Activated CD4-positive, alpha-beta memory T cell treated with anti-CD3 and anti-CD28 coated beads, Interleukin-2, amount 10 ng/mL, durations not matched to agents 7 days and 5 days (primary cell): Measurements from ENCODE around the gene SART3. TPM values are rescaled to one million over a fixed set of nuclear protein-coding genes. Genes with fewer than 3 reads are reported as not detected.

Source experiments
- CTCF ChIA-PET: fragments of 350-600 bp; sonication (Branson Sonifier 250); formaldehyde crosslinking; loops from one replicate; lab custom pipeline; 2021; ENCODE audit warnings: antibody characterized with exemption, inconsistent platforms; lab: Charles Lee
- POLR2A ChIA-PET: fragments of 350-600 bp; sonication (Branson Sonifier 250); formaldehyde crosslinking; loops from one replicate; lab custom pipeline; 2021; ENCODE audit warnings: antibody characterized with exemption; lab: Charles Lee
- DNase-seq: peaks from one replicate; pipeline ENCODE4 v3.0.0-alpha.2; 2020
- H3K27ac Mint-ChIP-seq: one replicate; pipeline ENCODE4 v1.8.0; 2021; ENCODE audit warnings: mild to moderate bottlenecking, mixed read lengths
- H3K27me3 Mint-ChIP-seq: one replicate; pipeline ENCODE4 v1.8.0; 2021; ENCODE audit warnings: mixed read lengths
- H3K36me3 Mint-ChIP-seq: one replicate; pipeline ENCODE4 v1.8.0; 2021; ENCODE audit warnings: low read depth, mixed read lengths
- H3K4me1 Mint-ChIP-seq: one replicate; pipeline ENCODE4 v1.8.0; 2021; ENCODE audit warnings: mixed read lengths
- H3K4me3 Mint-ChIP-seq: one replicate; pipeline ENCODE4 v1.8.0; 2021; ENCODE audit warnings: mild to moderate bottlenecking, mixed read lengths
- H3K9me3 Mint-ChIP-seq: one replicate; pipeline ENCODE4 v1.8.0; 2021; ENCODE audit warnings: mixed read lengths
- total RNA-seq, 2 experiments: library from RNA; stranded (reverse); gene quantifications; one replicate each; pipeline ENCODE4 v1.2.3, GENCODE V29; 2021

The SART3 gene
- total RNA-seq, 2 experiments from 2014 or later = 68.9 to 70.3 TPM

DNA sequence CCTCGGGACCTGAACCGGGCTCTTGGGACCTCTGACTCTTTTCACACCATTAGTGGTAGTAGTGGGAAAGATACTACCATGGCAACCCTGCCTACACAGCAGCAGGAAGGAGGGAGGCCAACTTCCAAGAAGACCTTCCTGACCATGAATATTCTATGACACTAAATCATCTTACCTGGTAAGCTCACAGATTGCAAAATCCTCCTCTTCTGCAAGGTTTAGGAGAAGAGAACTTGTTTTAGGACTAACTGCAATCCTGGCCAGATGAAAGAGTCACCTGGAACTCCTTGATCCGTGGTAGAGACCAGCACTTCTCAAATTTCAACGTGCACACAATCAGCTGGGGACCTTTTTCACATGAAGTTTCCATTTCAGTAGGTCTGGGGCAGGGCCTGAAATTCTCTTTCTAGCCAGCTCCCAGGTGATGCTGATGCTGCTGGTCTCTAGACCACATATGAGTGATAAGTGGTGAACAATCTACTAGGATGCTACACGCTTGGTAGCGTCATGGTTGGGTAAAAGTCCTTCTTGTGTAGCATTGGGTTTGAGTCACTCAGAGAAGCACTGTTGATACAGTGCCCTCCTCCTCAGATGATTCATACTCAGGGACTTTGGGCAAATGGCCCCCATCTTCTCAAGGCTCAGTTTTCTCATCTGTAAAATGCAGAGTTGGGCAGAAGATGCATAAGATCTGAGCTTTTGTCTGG lies 81.5 kb downstream of the SART3 start:
- Mint-ChIP-seq H3K27me3 (peaks cover 1% of the 10 kb centered on the region), H3K36me3 (no peaks in the 10 kb centered on the region), H3K27ac (no peak overlapping the region), H3K4me3 (no peak overlapping the region), H3K4me1 (no peaks in the 10 kb centered on the region), H3K9me3 (no peaks in the 10 kb centered on the region)
- DNase-seq = no peak
- ChIA-PET CTCF (no interaction called here), POLR2A (no interaction called here)

DNA sequence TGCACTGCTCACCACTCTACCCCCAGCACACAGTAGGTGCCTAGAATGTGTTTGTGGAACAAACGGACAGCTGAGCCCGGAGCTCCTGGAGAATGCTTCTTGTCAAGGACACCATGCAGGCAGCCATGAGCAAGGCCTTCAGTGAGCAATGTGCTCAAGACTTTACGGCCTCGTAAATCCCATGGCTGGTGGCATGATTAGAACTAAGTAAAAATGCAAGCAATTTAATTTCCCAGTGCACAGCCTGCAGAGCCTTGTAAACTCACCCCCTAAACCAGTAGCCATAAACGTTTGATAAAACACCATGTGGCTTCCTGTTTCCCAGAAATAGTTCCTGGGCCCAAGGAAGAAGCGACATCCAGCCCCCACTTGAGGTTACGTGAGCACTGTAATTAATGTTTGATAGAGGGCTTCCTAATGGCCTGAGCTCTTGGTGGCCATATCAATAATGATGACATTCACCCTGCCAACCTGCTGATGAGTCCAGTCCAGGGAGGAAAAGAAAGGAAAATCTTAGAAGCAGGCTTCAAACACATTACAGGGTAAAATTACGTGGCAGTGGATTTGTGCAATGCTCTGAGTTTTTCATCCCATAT lies 82.3 kb downstream of the SART3 start:
- no peaks in the 10 kb centered on the region for H3K36me3 Mint-ChIP-seq
- no peaks in the 10 kb centered on the region for H3K4me1 Mint-ChIP-seq
- no peak overlapping the region for H3K4me3 Mint-ChIP-seq
- H3K27ac Mint-ChIP-seq = no peak overlapping the region
- ChIA-PET CTCF (no interaction called here), POLR2A (no interaction called here)
- no peaks in the 10 kb centered on the region for H3K9me3 Mint-ChIP-seq
- no peak for DNase-seq
- peaks cover 1% of the 10 kb centered on the region for H3K27me3 Mint-ChIP-seq

DNA sequence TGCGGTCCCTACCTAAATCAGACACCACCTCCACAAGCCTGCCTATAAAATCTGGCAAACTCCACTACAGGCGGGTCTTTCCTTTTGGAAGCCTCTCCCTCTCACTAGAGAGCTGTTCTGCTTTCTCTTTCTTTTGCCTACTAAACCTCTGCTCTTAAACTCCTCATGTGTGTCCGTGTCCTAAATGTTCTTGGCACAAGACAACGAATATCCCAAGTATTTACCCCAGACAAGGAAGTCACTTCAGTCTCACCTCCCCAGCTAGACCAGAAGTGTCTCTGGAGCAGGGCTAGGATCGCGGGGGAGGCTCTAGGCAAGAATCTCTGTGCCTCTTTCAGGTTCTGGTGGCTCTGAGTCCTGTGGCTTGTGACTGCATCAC lies 83.1 kb downstream of the SART3 start:
- POLR2A ChIA-PET = no interaction called here
- CTCF ChIA-PET = no interaction called here
- peaks cover 1% of the 10 kb centered on the region for H3K27me3 Mint-ChIP-seq
- H3K27ac Mint-ChIP-seq = no peak overlapping the region
- no peaks in the 10 kb centered on the region for H3K36me3 Mint-ChIP-seq
- no peaks in the 10 kb centered on the region for H3K9me3 Mint-ChIP-seq
- DNase-seq = no peak
- H3K4me1 Mint-ChIP-seq = no peaks in the 10 kb centered on the region
- H3K4me3 Mint-ChIP-seq = no peak overlapping the region

DNA sequence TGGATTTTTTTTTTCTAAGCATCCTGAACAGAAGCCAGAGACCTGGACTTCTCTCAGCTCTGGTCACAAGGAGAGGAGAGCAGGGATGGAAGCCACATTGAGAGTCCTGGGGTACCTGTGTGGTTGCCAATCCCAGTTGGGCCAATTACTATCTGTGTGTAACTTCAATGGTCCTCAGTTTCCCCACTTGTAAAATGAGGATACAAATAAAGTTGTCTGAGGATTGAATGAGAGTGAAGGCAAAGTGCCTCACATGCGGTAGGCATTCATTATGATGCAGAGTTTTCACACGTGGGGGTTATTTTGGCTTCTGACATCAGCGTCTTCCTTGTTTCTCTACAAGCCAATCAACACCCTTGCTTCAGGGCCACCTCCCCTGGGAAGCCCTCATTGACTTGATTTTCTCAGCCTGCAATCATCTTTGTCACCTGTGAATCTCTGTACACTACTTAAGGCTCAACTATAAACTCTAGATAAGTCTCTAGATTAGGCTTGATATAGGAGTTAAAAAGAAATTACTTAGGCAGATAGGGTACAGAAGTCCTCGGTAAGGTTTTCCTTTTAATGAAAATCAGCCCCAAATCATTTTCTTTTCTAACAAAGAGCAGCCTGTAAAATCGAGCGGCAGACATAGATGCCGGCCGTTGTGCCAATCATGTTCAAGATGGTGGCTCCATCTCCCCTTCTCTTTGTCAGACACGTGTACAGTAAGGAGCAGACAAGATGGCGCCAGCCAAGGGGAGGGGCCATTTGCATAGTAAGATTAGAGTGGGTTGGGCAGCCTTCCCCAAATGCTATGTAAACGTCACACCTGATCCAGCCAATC lies 83.7 kb downstream of the SART3 start:
- H3K4me1 Mint-ChIP-seq = no peaks in the 10 kb centered on the region
- peaks cover 1% of the 10 kb centered on the region for H3K27me3 Mint-ChIP-seq
- ChIA-PET POLR2A (no interaction called here), CTCF (no interaction called here)
- DNase-seq = no peak
- no peaks in the 10 kb centered on the region for H3K9me3 Mint-ChIP-seq
- no peaks in the 10 kb centered on the region for H3K36me3 Mint-ChIP-seq
- H3K4me3 Mint-ChIP-seq = no peak overlapping the region
- no peak overlapping the region for H3K27ac Mint-ChIP-seq

DNA sequence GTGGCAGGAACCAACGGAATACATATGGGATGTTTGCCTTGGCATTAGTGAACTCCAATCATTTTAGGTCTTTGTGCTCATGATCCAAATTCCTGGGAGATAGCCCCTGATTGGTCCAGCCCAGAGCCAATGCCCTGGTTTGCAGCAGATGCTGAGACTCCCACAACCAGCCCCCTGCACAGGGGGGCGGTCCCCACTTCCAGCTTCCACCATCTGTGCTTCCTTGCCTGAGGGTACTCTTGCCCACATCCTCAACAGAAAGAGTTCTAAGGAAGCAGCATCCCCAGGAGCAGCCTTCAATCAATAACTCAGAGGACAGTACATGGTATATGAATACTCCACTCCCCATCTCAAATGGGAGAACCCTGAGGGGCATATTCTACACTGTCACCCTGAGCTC lies 85.6 kb downstream of the SART3 start:
- no peak for DNase-seq
- no peaks in the 10 kb centered on the region for H3K27me3 Mint-ChIP-seq
- no peaks in the 10 kb centered on the region for H3K36me3 Mint-ChIP-seq
- H3K9me3 Mint-ChIP-seq = no peaks in the 10 kb centered on the region
- H3K4me3 Mint-ChIP-seq = no peak overlapping the region
- H3K4me1 Mint-ChIP-seq = no peaks in the 10 kb centered on the region
- ChIA-PET POLR2A (no interaction called here), CTCF (no interaction called here)
- H3K27ac Mint-ChIP-seq = no peak overlapping the region

DNA sequence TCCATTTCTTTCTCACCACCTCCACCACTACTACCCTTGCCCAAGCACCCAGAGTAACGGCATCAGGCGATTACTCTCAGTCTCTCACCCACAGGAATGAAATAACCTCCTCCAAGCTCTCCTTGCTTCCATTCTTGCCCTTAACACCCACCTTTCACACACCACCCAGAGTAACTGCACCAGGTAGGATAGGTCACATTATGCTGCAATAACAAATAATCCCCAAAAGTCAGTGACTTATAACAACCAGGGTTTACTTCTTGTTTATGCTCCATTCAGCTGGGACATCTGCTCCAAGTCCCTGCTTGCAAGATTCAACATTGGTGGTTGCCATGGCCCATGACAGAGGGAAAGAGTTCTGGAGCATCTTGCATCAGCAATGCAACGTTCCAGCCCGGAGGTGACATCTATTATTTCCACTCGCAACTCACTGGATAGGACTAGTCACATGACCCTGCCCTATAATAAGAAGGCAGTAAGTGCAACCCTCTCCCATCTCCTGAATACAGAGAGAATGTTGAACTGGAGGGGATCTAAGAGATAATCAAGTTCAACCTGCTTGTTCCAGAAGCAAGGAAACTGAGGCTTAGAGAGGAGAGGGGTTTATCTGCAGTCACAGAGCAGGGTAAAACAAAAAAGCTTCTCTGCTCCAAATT lies 87.4 kb downstream of the SART3 start:
- CTCF ChIA-PET = no interaction called here
- DNase-seq = no peak
- H3K27ac Mint-ChIP-seq = no peak overlapping the region

More for the DNA sequence above, 87.4 kb downstream of the SART3 start:
- no peaks in the 10 kb centered on the region for H3K36me3 Mint-ChIP-seq
- H3K27me3 Mint-ChIP-seq = no peaks in the 10 kb centered on the region
- H3K4me3 Mint-ChIP-seq = no peak overlapping the region
- POLR2A ChIA-PET = no interaction called here
- H3K9me3 Mint-ChIP-seq = no peaks in the 10 kb centered on the region
- no peaks in the 10 kb centered on the region for H3K4me1 Mint-ChIP-seq

Other genes starting within 250 kb of the SART3 start
- gene CMKLR1, start 221.9 kb downstream of the SART3 start, total RNA-seq = not detected
- gene FICD, start 45.9 kb downstream of the SART3 start, total RNA-seq = 1 to 10 TPM; 6.3 to 7.1 TPM
- 10 to 100 TPM; 69.9 to 74.1 TPM for gene ISCU, start 1.4 kb upstream of the SART3 start, total RNA-seq
- 1 to 10 TPM in 1 of 2 experiments, under 1 TPM in 1; 0.80 to 1.0 TPM for gene TMEM119, start 36.9 kb upstream of the SART3 start, total RNA-seq
- 100 to 1,000 TPM; 289 to 301 TPM for gene SELPLG, start 72.7 kb upstream of the SART3 start, total RNA-seq
- 10 to 100 TPM; 30.9 to 35.7 TPM for gene CORO1C, start 170.3 kb upstream of the SART3 start, total RNA-seq